Nucleus accumbens (tissue), 56 donors: Measurements from ENCODE around the gene SRSF2.
A peak's percentile ranks its signal among the peaks of the same experiment; 100 is the strongest.
"Not testable (repeated sequence)": the region's sequence is repeated elsewhere in the genome, so short reads cannot be mapped to it uniquely, and the experiment has no call there.

Source experiments
- DNase-seq, 56 donors: peaks; one replicate each; lab custom pipeline; 2025; lab: John Stamatoyannopoulos, UW

Gene SRSF2, protein sequence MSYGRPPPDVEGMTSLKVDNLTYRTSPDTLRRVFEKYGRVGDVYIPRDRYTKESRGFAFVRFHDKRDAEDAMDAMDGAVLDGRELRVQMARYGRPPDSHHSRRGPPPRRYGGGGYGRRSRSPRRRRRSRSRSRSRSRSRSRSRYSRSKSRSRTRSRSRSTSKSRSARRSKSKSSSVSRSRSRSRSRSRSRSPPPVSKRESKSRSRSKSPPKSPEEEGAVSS

GRCh38 chr17:76737082-76737675 is at the start of gene SRSF2:
TSS of gene SRSF2 (minus strand) at chr17:76737331. CDS start at chr17:76737160, 171 bp downstream.
- peak; percentile 62 to 99 (median 97) for DNase-seq

- DNase-seq = no peak
Observed at GRCh38 chr17:76784926-76785325, 47.8 kb upstream of the SRSF2 start.

DNA sequence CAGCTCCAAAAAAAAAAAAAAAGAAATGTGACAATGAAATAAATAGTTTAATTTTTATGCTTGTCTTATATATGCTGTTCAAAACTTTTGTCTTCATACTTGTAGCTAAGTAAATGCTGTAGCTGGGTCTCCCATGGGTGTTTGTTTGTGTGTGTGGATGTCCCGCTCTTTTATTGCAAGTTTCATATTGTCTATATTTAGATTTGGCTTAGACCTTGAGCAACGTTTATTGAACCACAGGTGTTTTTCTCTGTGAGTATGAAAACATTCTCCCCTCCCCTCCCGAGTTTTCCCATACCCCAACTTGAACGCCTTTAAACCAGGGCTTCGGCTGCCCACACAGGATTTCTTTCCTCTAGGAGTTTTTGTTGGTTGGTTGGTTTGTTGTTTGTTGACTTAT is 46.0 kb upstream of the SRSF2 start:
- no peak for DNase-seq

DNA sequence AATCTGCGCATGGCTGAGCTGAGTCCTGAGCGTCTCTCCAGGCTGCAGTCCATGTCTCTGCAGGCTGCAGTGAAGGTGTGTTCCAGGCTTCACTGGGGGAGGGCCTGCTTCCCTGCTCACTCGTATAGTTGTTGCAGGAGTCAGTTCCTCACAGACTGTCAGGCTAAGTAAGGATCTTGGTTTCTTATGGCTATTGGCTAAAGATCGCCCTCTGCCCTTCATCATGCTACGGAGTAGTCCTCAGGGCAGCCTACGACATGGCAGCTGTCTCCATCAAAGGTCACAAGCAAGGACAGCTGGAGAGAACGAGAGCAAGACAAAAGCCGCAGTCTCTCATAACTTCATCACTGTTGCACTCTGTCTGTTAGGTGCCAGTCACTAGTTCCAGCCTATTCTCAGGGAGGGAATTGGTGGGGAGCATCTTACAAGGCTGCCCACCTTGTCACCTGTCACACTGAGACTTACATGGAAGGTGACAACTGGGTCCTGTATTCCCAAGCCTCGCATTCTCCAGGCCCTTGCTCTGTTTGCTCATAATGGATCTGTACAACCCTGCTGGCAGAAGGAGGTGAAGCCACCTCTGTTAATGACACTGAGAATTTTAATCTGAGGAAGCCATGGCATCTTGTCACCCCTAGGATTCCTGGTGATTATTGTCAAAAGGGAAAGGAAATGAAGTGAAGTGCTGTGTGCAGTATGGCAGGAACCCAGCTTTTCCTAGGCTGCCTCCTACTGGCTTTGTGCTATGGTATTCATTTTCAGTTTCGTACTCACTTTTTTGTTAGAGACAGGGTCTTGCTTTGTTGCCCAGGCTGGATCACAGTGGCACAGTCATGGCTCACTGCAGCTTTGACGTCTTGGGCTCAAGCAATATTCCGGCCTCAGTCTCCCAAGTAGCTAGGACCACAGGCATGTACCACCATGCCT is 44.2 kb upstream of the SRSF2 start:
- no peak for DNase-seq

DNA sequence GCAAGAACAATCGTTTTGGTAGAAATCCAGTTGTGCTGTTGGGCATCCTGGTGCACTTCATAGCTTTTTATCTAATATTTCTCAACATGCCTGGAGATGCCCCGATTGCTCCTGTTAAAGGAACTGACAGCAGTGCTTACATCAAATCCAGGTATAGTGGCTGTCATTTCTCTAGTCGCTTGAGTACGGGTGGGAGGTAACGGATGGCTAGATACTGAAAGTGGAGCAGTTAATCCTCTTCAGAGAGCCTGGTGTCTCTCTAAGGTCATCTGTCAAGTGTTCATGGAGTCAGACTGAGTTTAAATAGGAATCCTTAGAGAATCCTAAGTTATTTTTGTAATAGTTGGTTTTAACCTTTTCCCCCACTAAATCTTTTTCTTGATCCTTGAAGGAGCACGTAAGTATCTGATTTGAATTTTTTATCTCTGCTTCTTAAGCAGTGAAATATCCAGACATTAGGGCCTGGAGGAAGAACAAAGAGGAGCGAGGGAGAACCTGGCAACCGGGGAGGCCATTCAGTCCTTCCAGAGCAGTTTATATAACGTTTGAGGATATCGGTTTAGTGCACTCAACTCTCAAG is 38.0 kb upstream of the SRSF2 start:
- no peak for DNase-seq

- DNase-seq = no peak
Observed at GRCh38 chr17:76772842-76773525, 35.9 kb upstream of the SRSF2 start.

DNA sequence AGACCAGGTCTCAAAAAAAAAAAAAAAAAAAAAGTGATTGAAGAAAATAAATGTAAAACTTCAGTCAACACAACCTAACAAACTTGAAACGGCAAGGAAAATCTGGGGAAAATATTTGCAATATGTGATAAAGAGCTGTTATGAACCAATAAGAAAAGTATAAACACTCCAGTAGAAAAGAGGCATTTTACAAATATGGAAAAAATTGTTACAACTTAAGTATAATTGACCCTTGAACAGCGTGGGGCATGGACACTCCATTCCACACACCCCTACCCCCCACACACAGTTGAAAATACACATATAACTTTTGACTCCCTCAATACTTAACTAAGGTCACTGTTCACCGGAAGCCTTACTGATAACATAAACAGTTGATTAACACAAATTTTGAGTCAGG is 21.4 kb upstream of the SRSF2 start:
- DNase-seq = no peak

GRCh38 chr17:76757256-76757655 is 20.1 kb upstream of the SRSF2 start:
- DNase-seq = no peak

DNA sequence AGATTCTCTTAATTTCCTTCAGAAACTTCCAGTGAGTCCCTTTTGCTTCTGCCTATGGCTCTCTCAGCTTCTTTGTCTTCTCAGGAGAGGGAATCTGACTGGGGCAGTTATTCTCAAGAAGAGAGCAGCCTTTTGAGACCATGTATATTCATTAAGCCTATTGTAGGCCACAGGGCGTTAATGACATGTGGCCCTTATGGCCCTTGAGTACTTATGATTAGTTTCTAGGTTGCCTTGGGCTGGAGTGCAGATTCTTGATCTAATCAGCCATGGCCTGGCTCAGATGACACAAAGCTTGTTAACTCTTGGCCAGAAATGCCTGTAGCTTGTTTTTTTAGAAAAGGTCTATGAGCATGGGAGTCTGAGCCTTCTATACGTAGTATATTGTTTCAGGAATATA is 18.2 kb upstream of the SRSF2 start:
- no peak for DNase-seq

DNA sequence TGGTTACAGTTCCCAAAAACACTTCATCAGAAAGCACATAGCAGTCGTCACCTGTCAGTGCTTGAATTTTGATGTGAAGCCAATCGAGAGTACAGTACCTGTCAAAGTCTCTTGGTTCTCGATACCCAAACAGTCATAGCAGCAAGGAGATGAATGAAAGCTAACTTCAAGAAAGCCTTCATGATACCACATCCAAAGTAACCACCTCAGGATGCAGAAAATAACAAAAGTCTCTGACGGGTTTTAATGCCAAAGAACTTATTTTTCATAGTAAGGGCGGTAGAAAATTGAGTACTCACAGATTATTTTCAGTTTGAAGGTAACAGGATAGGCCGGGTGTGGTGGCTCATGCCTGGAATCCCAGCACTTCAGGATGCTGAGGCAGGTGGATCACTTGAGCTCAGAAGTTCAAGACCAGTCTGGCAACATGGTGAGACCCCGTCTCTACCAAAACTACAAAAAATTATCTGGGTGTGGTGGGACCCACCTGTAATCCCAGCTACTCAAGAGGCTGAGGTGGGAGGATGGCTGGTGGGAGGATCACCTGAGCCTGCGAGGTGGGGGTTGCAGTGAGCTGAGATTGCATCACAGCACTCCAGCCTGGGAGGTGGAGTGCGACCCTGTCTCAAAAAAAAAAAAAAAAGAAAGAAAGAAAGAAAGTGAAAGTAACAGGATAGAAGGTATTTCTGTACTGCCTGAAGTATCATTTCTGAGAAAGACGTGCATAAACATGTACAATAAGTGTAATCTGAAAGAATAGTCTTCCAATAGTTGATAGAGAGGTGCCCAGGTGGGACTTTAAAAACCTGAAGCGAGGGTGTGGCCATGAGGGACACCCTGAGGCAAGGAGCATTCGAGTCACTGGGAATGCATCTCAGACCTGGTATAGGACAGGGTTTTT is 16.2 kb upstream of the SRSF2 start:
- no peak for DNase-seq

GRCh38 chr17:76752006-76752405 is 14.9 kb upstream of the SRSF2 start:
- DNase-seq = no peak

DNA sequence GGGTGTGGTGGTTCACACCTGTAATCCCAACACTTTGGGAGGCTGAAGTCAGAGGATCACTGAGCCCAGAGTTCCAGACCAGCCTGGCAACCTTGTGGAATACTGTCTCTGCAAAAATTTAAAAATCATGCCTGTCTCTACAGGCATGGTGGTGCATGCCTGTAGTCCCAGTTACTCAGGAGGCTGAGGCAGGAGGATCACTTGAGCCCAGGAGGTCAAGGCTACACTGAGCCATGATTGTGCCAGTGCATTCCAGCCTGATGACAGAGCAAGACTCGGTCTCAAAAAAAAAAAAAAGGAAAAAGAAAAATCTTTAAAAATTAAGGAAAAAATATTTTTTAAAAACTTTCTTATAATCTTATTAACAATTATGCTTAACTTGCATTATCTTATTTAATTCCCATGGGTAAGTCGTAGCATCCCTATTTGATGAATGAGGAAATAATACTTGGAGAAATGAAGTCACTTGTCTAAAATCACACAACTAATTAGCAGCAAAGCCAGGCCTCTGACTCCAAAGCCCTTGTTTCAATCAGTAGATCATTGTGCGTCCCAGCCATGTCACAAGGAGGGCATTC is 14.4 kb upstream of the SRSF2 start:
- DNase-seq = no peak

DNA sequence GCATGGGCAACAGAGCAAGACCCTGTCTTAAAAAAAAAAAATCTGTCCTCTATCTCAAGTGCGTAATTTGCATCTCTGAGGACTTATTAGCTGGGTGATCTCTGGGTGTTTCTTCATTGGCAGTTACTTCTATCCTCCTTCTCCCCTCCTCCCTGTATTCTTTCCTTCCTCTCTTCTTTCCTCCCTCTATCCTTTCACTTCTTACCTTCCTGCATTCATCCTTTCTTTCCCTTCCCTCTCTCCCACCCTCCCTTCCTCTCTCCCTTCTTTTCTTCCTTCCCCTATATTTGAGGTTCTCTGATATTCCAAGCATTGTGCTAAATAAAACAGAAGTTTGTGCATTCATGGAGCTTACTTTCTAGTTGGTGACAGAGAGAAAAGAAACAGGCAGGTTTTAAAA is 11.5 kb upstream of the SRSF2 start:
- no peak for DNase-seq

GRCh38 chr17:76747716-76748363 is 10.7 kb upstream of the SRSF2 start:
- DNase-seq = peak in 10 of 56 donors; percentile 7 to 73 (median 26)

DNA sequence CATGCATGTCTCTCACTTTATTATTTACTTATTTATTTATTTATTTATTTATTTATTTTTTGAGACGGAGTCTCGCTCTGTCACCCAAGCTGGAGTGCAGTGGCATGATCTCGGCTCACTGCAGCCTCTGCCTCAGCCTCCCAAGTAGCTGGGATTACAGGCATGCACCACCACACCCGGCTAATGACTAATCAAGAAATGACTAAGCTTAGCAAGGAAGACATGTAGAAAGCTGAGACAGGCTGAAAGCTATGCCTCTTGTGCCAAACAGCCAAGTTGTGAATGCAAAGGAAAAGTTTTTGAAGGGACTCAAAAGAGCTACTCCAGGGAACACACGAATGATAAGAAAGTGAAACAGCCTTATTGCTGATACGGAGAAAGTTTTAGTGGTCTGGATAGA is 8.7 kb upstream of the SRSF2 start:
- not testable (repeated sequence) for DNase-seq

DNA sequence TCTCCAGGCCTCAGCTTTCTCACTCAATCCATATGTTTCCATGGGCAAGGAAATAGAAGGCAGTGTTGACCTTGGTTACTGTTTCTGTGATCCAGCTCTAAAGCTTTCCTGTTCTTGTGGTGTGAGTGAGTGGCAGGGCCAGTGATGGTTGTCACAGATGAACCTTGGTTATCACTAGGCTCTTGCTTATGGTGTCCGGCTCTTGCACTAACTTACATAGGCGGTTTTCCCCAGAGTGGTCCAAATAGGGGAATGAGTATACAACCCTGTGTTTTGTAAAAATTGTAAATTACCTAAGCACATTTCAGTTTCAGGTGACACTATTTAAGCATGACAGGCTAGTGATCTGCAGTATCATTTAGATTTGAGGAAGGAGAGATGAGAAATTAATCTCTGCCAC is 7.6 kb upstream of the SRSF2 start:
- DNase-seq = no peak

DNA sequence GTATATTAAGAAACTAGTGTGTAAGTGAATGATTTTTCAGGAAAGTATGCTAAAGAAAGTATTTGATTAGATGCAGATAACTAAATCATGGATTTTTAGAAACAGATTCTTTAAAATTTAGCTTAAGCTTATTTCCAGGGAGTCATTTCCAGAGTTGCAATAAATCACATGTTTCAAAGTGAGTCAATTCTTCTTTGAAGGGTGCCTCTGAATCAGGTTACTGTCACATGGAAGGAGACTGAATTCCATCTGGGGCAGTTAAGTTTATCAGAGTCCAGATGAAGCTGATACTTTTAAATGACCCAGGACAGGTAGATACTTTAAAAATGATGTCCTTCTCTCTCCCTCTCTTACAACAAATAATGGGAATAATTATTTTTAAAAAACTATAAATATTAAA is 5.8 kb upstream of the SRSF2 start:
- DNase-seq = no peak

- DNase-seq = no peak
Observed at GRCh38 chr17:76740329-76741118, 3.4 kb upstream of the SRSF2 start.
